ENCODE measurements around the gene POC1A. TPM values are rescaled to one million over a fixed set of nuclear protein-coding genes. Genes with fewer than 3 reads are reported as not detected.

POC1A gene
- polyA plus RNA-seq, 1 of the 3 experiments (the other 2 are of a cell fraction) = 11.7 TPM

- Histone ChIP-seq H3K9me3 (no peaks in the 10 kb centered on the region), H3K79me2 (ENCODE audit: insufficient read depth) (no peaks in the 10 kb centered on the region), H3K36me3 (replicated peaks in 1 of 2; ENCODE audit: control insufficient read depth in 1 of 2, insufficient read depth in 2 of 2, low read length in 1 of 2) (no peaks in the 10 kb centered on the region), H3K9me2 (no peaks in the 10 kb centered on the region), H2AFZ (ENCODE audit: low read depth) (no peak overlapping the region), H3K4me3 (ENCODE audit: low read depth in 2 of 2, low read length in 1 of 2) (no peak overlapping the region), H3K4me2 (no peak overlapping the region), H3K27me3 (ENCODE audit: insufficient read depth) (no peaks in the 10 kb centered on the region), H3F3A (replicated peaks; ENCODE audit: insufficient read depth) (no peaks in the 10 kb centered on the region), H3K9ac (no peak overlapping the region), H3K4me1 (ENCODE audit: control insufficient read depth in 1 of 2, insufficient read depth in 2 of 2, low read depth in 1 of 2, low read length in 1 of 2) (no peaks in the 10 kb centered on the region), H3K27ac (ENCODE audit: low read depth in 2 of 2, low read length in 1 of 2) (no peak overlapping the region), H4K20me1 (ENCODE audit: insufficient read depth) (no peaks in the 10 kb centered on the region)
- no peak for TF ChIP-seq FOXJ3 (CRISPR knock-in tag; IDR thresholded peaks at IDR 0.05)
- TF ChIP-seq EZH2phosphoT487 (IDR thresholded peaks at IDR 0.05; ENCODE audit: borderline replicate concordance, low read depth) = no peak
- TF ChIP-seq MXI1 (IDR thresholded peaks at IDR 0.05; ENCODE audit: low read depth, low read length) = no peak
- TF ChIP-seq IRF3 (IDR thresholded peaks at IDR 0.05; ENCODE audit: low read depth, low read length) = no peak
- TF ChIP-seq RAD21 (IDR thresholded peaks at IDR 0.05; ENCODE audit: low read length) = no peak
- TF ChIP-seq CHD2 (IDR thresholded peaks at IDR 0.05; ENCODE audit: low read length, partially characterized antibody) = no peak
- TF ChIP-seq USF2 (IDR thresholded peaks at IDR 0.05; ENCODE audit: borderline replicate concordance, low read depth, low read length) = no peak
- TF ChIP-seq MAX (IDR thresholded peaks at IDR 0.05; ENCODE audit: low read depth) = no peak
- ChIA-PET CTCF (interaction anchor here (1.4 kb wide), 1 partner anchor 158 kb away, joined by 4 read pairs; no protein-coding TSS in a partner anchor), POLR2A (no interaction called here)
- no peak for DNase-seq
- WGBS (ENCODE audit: low lambda C conversion rate) = 40% methylated on average over 2 of the region's 7 CpGs
These were observed 8.1 kb upstream of the POC1A start for GRCh38 chr3:52162250-52162872.

- Histone ChIP-seq H3K27me3 (ENCODE audit: insufficient read depth) (no peaks in the 10 kb centered on the region), H3F3A (replicated peaks; ENCODE audit: insufficient read depth) (no peaks in the 10 kb centered on the region), H3K9me2 (no peaks in the 10 kb centered on the region), H3K79me2 (ENCODE audit: insufficient read depth) (no peaks in the 10 kb centered on the region), H3K4me3 (ENCODE audit: low read depth in 2 of 2, low read length in 1 of 2) (no peak overlapping the region), H4K20me1 (ENCODE audit: insufficient read depth) (no peaks in the 10 kb centered on the region), H3K4me1 (ENCODE audit: control insufficient read depth in 1 of 2, insufficient read depth in 2 of 2, low read depth in 1 of 2, low read length in 1 of 2) (peaks cover 0 to 3% of the 10 kb centered on the region in 2 experiments; a peak in 1 of 4 replicates), H3K9ac (no peak overlapping the region), H3K9me3 (no peaks in the 10 kb centered on the region), H3K4me2 (no peak overlapping the region), H3K36me3 (replicated peaks in 1 of 2; ENCODE audit: control insufficient read depth in 1 of 2, insufficient read depth in 2 of 2, low read length in 1 of 2) (no peaks in the 10 kb centered on the region), H2AFZ (ENCODE audit: low read depth) (peak overlapping the region; percentile 30), H3K27ac (ENCODE audit: low read depth in 2 of 2, low read length in 1 of 2) (no peak overlapping the region)
- WGBS (ENCODE audit: low lambda C conversion rate) = 14% methylated on average over 1 of the region's 1 CpG
- POLR2A ChIA-PET = no interaction called here
- DNase-seq = no peak
- CTCF ChIA-PET = interaction anchor here (1.3 kb wide), 1 partner anchor 103 kb away, joined by 3 read pairs; the partner anchor contains the start of gene DUSP7
- no peak for TF ChIP-seq IRF3 (IDR thresholded peaks at IDR 0.05; ENCODE audit: low read depth, low read length)
- TF ChIP-seq GATA2 (CRISPR knock-in tag; IDR thresholded peaks at IDR 0.05) = no peak
- no peak for TF ChIP-seq ELF1 (IDR thresholded peaks at IDR 0.05)
- no peak for TF ChIP-seq USF2 (IDR thresholded peaks at IDR 0.05; ENCODE audit: borderline replicate concordance, low read depth, low read length)
- no peak for TF ChIP-seq FOSL2 (IDR thresholded peaks at IDR 0.05; ENCODE audit: borderline replicate concordance, low read depth)
- no peak for TF ChIP-seq SMC3 (IDR thresholded peaks at IDR 0.05; ENCODE audit: low read depth, low read length)
- no peak for TF ChIP-seq RCOR1 (IDR thresholded peaks at IDR 0.05; ENCODE audit: low read length)
- TF ChIP-seq REST (IDR thresholded peaks at IDR 0.05; ENCODE audit: low read depth, low read length) = no peak
- no peak for TF ChIP-seq ZBTB33 (IDR thresholded peaks at IDR 0.05; ENCODE audit: borderline replicate concordance, low read depth)
- no peak for TF ChIP-seq CHD2 (IDR thresholded peaks at IDR 0.05; ENCODE audit: low read length, partially characterized antibody)
These were observed 5.3 kb upstream of the POC1A start for GRCh38 chr3:52159503-52159902.
